ENCODE data around the gene EMILIN2.

Gene EMILIN2

DNA sequence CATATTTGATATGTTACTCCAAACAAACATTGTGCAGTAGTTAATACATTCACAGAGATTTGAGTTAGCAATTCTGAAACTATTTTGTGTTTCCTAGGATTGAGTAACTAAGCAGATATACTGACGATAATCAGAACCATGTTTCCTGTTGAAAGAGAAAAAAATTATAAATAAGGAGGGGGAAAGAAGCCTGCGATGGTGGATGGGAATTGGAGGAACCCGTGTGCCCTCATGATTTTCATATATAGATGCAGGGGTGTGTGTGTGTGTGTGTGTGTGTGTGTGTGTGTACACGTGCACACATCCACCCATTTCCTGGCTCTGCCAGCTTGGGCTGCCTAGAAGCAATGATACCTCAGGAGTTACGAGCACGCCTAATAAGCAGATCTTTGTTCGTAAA is 109.2 kb downstream of the EMILIN2 start:
- TF ChIP-seq, protein P1, sequence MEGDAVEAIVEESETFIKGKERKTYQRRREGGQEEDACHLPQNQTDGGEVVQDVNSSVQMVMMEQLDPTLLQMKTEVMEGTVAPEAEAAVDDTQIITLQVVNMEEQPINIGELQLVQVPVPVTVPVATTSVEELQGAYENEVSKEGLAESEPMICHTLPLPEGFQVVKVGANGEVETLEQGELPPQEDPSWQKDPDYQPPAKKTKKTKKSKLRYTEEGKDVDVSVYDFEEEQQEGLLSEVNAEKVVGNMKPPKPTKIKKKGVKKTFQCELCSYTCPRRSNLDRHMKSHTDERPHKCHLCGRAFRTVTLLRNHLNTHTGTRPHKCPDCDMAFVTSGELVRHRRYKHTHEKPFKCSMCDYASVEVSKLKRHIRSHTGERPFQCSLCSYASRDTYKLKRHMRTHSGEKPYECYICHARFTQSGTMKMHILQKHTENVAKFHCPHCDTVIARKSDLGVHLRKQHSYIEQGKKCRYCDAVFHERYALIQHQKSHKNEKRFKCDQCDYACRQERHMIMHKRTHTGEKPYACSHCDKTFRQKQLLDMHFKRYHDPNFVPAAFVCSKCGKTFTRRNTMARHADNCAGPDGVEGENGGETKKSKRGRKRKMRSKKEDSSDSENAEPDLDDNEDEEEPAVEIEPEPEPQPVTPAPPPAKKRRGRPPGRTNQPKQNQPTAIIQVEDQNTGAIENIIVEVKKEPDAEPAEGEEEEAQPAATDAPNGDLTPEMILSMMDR (IDR thresholded peaks at IDR 0.05), result no peak

DNA sequence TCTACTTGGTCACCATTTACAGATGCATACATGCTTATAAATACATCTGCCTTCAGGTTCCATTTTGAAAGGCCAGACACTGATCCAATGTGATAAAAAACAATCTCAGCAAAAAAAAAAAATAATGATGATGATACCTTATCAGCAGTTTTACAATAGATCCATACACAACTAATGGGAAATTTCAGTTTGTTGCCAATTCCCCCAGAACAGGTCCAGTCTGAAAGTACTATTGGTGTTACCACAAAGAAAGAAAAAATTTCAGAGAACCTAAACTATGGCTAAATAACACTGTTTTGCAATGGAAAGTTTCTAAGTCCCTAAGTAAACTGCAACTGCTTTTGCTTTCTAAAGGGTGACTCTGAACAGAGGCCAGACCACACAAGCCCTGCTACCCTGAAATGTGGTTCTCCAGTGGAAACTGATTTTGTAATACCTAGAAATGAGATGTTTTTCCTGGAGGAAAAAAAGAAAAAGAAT is 112.1 kb downstream of the EMILIN2 start:
- TF ChIP-seq, protein P1 (IDR thresholded peaks at IDR 0.05), result no peak

DNA sequence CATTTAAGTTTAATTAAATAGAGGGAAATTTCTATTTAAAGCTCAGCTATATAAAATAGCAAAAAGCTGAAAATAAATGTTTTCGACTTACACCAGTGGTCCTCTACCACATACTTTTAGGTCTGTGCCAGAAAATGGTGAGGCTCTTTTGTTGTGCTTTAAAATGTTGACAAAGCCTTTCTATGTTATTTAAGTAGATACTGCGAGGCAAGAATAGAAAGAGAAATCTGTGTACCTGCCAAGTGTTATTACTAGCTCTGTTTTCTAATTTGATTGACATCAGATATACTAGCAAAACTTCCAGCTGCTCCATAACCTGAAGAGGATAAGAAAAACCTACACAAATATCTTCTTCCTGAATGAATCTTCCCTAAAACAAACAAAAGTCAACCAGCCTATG is 112.5 kb downstream of the EMILIN2 start:
- TF ChIP-seq, protein P1 (IDR thresholded peaks at IDR 0.05), result no peak

DNA sequence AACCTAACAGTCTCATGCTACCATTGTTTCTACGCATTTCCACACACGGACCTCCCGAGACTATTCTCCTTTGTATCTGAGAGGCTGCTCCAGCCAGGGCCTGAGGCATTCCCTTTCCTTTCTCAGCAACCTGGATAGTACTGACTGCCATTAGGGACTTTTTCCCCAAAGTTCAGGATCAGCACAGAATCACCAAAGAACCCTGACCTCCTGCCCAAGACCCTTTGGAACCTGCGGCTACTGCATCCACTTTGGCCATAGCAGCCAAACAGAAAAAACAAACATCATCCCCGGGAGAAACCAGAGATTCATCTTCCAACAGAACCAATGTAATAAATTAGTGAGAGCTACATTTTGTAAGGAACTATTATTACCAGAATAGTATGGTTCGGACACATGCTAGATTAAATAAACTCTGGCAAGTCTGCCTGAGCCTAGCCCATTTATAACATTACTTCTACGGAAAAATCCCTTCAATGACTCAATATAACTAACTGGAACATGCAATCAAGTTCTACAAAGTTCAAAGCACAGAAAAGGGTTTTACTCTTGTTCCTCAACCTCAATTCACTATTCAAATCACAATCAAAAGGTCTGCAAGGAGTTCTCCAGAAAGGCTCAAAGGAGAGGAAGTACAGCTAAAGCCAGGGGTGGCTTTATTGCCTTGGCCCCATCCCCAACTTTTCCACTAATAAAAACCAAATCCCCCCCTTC is 114.3 kb downstream of the EMILIN2 start:
- TF ChIP-seq, protein P1 (IDR thresholded peaks at IDR 0.05), result no peak

DNA sequence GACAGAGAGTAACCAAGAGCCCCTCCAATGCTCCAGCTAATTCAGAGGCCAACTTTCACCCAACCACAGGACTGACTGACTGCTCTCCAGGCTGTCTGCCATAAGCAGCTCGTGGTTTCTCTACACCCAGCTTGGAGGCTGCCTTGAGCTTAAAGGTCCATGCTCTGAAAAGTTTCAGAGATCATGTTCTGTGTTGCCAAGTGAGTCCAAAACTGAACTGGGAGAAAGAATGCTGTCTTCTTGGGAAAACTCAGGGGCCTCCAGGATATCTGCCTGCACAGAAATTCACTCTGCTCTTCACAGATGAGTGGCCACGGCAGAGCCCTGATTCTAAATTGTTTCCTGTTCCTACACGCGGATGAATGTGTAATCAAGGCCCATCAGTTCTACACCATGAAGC is 115.0 kb downstream of the EMILIN2 start:
- TF ChIP-seq, protein P1 (IDR thresholded peaks at IDR 0.05), result no peak

DNA sequence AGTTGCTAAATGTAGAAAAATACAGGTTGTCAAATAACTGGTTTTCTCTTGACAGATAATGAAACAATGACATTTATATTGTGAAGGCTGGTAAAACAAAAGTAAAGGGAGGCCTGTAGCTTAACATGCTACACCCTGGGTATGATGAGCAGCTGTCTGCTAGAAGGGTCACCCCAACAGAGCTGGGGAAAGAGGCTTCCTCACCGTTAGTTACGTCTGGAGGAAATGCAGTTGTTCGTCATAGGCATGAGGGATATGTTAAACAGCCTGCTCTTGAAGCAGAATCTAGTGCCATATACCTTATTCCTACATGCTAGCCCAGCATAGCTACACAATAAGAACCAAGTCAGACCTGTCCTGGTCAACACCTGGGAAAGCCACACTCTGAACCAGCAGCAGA is 116.2 kb downstream of the EMILIN2 start:
- TF ChIP-seq, protein P1 (IDR thresholded peaks at IDR 0.05), result no peak

DNA sequence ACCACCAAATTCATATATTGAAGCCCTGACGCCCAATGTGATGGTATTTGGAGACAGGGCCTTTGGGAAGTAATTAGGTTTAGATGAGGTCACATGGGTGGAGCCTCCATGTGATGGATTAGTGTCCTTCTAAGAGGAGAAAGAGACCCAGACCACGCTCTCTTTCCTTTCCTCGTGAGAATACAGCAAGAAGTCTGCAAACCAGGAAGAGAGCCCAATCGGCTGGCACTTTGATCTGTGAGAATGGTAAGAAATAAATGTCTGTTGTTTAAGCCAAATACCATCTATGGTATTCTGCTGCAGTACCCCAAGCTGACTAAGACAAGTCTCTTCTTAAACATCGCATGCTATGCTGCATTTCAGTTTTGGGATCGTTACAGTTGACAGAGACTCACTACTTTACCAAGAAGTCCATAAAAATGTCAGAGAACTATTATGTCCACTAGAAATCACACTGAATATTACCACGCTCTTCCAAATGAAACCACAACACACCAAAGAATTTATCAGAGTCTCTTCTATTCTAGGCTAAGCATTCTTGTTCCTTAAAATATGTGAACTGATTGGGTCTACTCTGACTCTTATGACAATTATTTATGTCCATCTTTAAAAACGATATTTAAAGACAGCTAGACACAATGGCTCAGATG is 117.7 kb downstream of the EMILIN2 start:
- TF ChIP-seq, protein P1 (IDR thresholded peaks at IDR 0.05), result no peak

Measured in LNCAP (cell line).